Measurements from ENCODE around the gene CDK13.
"Not testable (repeated sequence)": the region's sequence is repeated elsewhere in the genome, so short reads cannot be mapped to it uniquely, and the experiment has no call there.

CDK13 gene

DNA sequence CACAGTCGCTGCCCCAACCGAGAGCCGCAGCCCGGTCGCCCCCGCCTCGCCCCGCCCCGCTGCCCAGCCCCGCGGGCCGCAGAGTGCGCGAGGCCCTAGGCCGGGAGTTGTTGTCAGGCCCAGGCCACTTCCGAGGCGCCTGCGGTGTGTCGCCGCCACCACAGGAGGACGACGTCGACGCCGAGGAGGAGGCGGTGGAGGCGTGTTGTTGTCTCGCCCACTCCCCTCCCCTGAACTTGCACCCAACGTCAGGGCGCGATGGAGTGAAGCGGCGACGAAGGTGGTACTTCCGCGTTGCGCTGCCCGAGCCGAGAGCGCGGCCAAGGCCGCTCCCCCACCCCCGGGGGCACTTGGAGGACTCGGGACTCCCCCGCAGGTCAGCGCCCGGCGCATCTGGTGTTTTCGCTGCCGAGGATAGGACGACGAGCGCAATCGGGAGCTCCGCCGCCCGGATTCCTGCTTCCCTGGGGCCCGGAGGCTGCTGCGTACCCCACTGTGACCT lies at the start of gene CDK13:
Gene CDK13, plus strand, starts transcription at position 286 of the 502 bp plus-strand sequence. CDS start 386 bp downstream, outside the sequence.
- peak; percentile 81 to 94 for DNase-seq (ENCODE audit: low spot score in 2 of 2)

DNA sequence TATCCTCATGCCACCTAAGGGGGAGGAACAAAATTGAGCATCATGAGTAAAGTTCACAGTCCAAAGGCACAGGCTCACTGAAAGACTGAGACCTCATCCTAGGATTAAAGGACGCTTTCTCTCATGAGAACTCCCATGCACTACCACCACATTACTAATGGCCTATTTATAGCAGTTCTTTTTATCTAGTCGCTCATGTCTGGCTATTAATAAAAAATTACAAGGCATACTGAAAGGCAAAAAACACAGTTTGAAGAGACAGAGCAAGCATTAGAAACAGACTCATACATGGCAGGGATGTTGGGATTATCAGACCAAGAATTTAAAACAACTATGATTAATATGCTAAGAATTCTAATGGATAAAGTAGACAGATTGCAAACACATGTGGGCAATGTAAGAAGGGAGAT lies 46.0 kb upstream of the CDK13 start:
- Mint-ChIP-seq H3K27me3 (peaks cover 14% of the 10 kb centered on the region), H3K4me1 (no peaks in the 10 kb centered on the region), H3K9me3 (peaks cover 6% of the 10 kb centered on the region), H3K4me3 (no peak overlapping the region), H3K36me3 (ENCODE audit: insufficient read depth) (no peaks in the 10 kb centered on the region), H3K27ac (ENCODE audit: low read depth) (no peak overlapping the region)
- DNase-seq (ENCODE audit: low spot score in 2 of 2) (no peak), ATAC-seq (replicated peaks; ENCODE audit: extremely low read depth, poor library complexity, severe bottlenecking) (no peak)

More for the DNA sequence above, at the start of gene CDK13:
- Mint-ChIP-seq H3K9me3 (no peaks in the 10 kb centered on the region), H3K4me1 (peaks cover 40% of the 10 kb centered on the region), H3K27me3 (no peaks in the 10 kb centered on the region), H3K36me3 (ENCODE audit: insufficient read depth) (peaks cover 32% of the 10 kb centered on the region), H3K4me3 (peak within 1 kb of the TSS; percentile 95), H3K27ac (ENCODE audit: low read depth) (peak within 1 kb of the TSS; percentile 99)
- ATAC-seq (replicated peaks; ENCODE audit: extremely low read depth, poor library complexity, severe bottlenecking) = peak; percentile 65

DNA sequence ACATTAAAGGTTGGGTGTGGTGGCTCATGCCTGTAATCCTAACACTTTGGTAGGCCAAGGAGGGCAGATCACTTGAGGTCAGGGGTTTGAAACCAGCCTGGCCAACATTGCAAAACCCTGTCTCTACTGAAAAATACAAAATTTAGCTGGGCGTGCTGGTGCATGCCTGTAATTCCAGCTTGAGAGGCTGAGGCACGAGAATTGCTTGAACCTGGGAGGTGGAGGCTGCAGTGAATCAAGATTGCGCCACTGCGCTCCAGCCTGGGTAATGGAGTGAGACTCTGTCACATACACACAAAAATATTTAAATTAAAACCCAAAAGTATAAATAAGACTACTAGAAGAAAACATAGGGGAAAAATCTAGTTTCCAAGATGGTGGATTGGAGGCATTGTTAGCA lies 41.9 kb upstream of the CDK13 start:
- no peaks in the 10 kb centered on the region for H3K36me3 Mint-ChIP-seq (ENCODE audit: insufficient read depth)
- H3K4me1 Mint-ChIP-seq = no peaks in the 10 kb centered on the region
- peaks cover 11% of the 10 kb centered on the region for H3K9me3 Mint-ChIP-seq
- no peak overlapping the region for H3K4me3 Mint-ChIP-seq
- no peaks in the 10 kb centered on the region for H3K27me3 Mint-ChIP-seq
- DNase-seq (ENCODE audit: low spot score in 2 of 2) = no peak
- ATAC-seq (replicated peaks; ENCODE audit: extremely low read depth, poor library complexity, severe bottlenecking) = no peak
- no peak overlapping the region for H3K27ac Mint-ChIP-seq (ENCODE audit: low read depth)

DNA sequence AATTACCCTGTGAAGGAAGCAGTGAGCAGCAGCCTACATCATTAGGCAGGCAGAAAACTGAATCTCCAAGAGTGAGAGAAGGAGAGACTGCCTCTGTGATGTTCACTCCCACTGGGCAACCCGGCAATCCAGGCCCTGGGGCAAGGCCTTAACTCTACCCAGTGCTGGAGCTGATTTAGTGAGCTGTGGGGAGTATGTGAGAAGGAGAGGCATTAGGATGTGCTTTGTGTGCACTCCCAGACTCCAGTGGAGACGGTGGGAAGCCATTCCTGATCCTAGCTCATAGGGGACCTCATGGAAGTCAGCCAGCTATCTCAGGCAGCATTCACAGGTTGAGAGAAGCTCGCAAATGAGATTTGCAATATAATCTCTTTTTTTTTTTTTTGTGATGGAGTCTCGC lies 41.1 kb upstream of the CDK13 start:
- Mint-ChIP-seq H3K9me3 (peaks cover 11% of the 10 kb centered on the region), H3K27me3 (no peaks in the 10 kb centered on the region), H3K27ac (ENCODE audit: low read depth) (no peak overlapping the region), H3K4me3 (no peak overlapping the region), H3K36me3 (ENCODE audit: insufficient read depth) (no peaks in the 10 kb centered on the region), H3K4me1 (no peaks in the 10 kb centered on the region)
- ATAC-seq (replicated peaks; ENCODE audit: extremely low read depth, poor library complexity, severe bottlenecking) (no peak), DNase-seq (ENCODE audit: low spot score in 2 of 2) (no peak)

DNA sequence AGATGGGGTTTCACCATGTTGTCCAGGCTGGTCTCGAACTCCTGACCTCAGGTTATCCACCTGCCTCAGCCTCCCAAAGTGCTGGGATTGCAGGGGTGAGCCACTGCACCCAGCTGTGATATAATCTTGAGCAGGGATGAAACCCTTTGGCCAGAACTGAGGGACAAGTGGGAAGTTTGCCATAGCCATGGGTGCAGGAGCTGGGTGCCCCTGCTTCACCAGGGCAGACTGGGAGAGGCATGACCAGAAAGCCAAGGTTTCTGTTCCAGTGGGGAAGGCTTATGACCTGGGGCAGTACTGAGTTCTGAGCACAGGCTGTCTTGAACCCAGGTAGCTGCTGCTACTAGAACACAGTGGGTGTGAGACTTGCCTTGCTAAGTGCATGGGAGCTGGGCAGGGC lies 40.5 kb upstream of the CDK13 start:
- Mint-ChIP-seq H3K27ac (ENCODE audit: low read depth) (no peak overlapping the region), H3K27me3 (no peaks in the 10 kb centered on the region), H3K4me3 (no peak overlapping the region), H3K36me3 (ENCODE audit: insufficient read depth) (no peaks in the 10 kb centered on the region), H3K9me3 (peaks cover 11% of the 10 kb centered on the region), H3K4me1 (no peaks in the 10 kb centered on the region)
- ATAC-seq (replicated peaks; ENCODE audit: extremely low read depth, poor library complexity, severe bottlenecking) (no peak), DNase-seq (ENCODE audit: low spot score in 2 of 2) (no peak)

DNA sequence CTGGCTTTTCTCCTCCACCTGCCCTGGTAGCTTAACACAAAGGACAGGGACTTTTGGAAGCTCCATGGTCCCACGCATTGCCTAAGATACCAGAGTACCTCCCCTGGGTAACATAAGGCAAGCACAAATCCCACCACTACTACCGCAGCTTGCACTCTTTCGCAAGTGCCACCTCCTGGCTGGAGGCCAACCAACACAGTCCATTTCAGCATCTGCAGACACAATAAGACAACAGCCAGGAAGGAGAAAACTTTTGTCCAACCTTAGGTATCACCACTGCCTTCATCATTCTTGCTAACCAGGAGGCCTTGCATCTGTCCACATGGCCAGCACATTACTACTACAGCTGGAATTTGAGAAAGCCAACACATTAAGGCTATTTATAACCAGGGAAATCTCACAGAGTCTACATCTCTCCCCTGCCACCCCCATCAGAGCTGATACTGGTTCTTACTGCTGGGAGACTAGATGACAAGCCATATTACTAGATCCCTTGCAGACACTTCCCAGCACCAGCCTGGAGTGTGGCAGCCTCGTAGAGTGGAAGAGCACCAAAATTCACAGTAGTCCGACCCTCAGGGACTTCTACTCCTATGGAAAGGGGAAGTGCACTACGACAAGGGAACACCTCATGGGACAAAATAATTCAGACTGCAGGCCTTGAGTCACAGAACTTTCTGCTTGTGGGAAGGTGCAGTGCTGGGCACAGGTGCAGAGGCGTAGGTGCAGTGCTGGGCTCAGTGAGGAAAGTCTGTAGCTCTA lies 39.8 kb upstream of the CDK13 start:
- peaks cover 5% of the 10 kb centered on the region for H3K4me1 Mint-ChIP-seq
- no peak overlapping the region for H3K27ac Mint-ChIP-seq (ENCODE audit: low read depth)
- DNase-seq (ENCODE audit: low spot score in 2 of 2) (no peak), ATAC-seq (replicated peaks; ENCODE audit: extremely low read depth, poor library complexity, severe bottlenecking) (no peak)
- H3K9me3 Mint-ChIP-seq = peaks cover 11% of the 10 kb centered on the region
- no peaks in the 10 kb centered on the region for H3K27me3 Mint-ChIP-seq
- no peaks in the 10 kb centered on the region for H3K36me3 Mint-ChIP-seq (ENCODE audit: insufficient read depth)
- H3K4me3 Mint-ChIP-seq = no peak overlapping the region

DNA sequence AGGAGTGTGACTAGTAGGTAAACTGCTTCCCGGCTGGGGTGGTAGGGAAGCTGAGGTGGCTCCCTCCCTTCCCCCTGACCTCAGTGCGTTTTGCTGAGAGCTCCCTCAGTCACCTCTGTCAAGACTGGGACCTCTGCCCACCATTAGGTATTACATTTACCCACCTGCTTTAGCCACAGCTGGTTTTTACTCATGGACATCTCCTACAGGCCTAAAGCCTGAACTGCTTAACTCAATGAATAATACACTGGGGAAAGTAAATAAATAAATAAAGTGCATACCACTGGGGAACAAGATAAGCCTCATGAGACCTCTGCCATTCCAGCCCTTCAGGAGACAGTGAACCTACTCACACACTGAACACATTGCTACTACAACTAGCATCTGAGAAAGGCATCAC lies 38.9 kb upstream of the CDK13 start:
- DNase-seq (ENCODE audit: low spot score in 2 of 2) (no peak), ATAC-seq (replicated peaks; ENCODE audit: extremely low read depth, poor library complexity, severe bottlenecking) (no peak)
- Mint-ChIP-seq H3K27me3 (no peaks in the 10 kb centered on the region), H3K27ac (ENCODE audit: low read depth) (no peak overlapping the region), H3K36me3 (ENCODE audit: insufficient read depth) (no peaks in the 10 kb centered on the region), H3K4me3 (no peak overlapping the region), H3K4me1 (peaks cover 11% of the 10 kb centered on the region), H3K9me3 (peaks cover 11% of the 10 kb centered on the region)

DNA sequence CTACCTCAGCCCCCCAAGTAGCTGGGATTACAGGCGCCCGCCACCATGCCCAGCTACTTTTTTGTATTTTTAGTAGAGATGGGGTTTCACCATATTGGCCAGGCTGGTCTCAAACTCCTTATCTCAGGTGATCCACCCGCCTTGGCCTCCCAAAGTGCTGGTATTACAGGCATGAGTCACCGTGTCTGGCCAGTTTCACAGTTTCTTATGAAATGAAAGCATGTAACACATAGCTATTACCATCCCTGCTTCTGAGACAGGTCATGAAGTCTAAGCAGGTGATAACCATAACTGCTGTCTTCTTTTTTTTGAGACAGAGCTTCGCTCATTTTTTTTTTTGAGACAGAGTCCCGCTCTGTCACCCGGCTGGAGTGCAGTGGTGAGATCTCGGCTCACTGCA lies 34.2 kb upstream of the CDK13 start:
- H3K36me3 Mint-ChIP-seq (ENCODE audit: insufficient read depth); ATAC-seq (replicated peaks; ENCODE audit: extremely low read depth, poor library complexity, severe bottlenecking); H3K4me3 Mint-ChIP-seq; H3K27ac Mint-ChIP-seq (ENCODE audit: low read depth); DNase-seq (ENCODE audit: low spot score in 2 of 2); H3K27me3 Mint-ChIP-seq; H3K9me3 Mint-ChIP-seq: not testable (repeated sequence)
- H3K4me1 Mint-ChIP-seq = peaks cover 11% of the 10 kb centered on the region

DNA sequence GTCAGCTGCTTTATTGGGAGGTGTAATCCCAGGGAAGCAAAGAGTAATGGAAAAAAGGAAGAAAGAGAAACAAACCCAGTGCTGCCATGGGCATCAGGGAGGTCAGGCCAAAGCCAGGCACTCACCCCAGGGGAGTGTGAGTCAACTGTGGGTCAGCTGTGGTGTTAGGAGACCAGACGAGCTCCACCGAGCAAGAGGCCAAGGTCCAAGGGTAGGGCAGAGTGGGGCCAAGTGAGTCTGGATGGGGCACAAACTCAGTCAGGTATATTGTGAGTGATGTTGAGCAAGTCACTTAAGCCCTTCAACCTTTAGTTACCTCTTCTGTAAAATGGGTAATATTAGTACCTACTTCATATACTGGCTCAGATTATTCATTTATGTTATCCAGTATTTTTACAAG lies 30.4 kb upstream of the CDK13 start:
- Mint-ChIP-seq H3K27me3 (peaks cover 9% of the 10 kb centered on the region), H3K4me1 (peaks cover 11% of the 10 kb centered on the region), H3K9me3 (no peaks in the 10 kb centered on the region), H3K36me3 (ENCODE audit: insufficient read depth) (peaks cover 2% of the 10 kb centered on the region), H3K4me3 (no peak overlapping the region), H3K27ac (ENCODE audit: low read depth) (no peak overlapping the region)
- ATAC-seq (replicated peaks; ENCODE audit: extremely low read depth, poor library complexity, severe bottlenecking) = no peak
- no peak for DNase-seq (ENCODE audit: low spot score in 2 of 2)

DNA sequence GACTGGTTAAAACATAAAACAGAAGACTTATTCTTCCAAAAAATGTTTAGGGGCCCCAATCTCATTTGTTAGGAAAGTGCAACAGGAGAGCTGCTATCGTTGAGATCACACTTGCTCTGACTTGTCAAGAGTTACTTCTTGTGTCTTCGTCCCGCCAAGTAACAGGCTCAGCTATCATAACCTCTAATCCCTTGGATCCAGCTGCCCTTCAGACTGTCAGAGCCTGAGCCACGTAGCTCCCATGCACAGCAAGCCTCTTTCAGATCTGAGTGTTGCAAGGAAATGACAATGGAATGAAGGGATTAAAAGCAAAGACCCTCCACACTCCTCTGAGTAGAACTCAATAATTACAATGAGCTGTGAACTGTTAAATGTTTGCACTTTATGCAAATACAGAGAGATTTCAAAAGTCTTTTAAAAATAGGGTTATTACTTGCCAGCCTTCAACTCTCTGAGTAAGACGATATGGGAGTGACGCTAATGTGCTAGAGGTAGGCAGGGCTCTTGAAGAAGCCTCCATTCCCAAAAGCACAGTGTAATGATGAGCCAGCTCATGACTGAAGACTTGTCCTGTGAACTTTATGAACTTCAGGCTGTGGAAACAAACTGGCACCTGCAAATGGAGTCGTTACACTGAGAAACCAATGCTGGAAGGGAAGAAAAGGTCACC lies 28.4 kb upstream of the CDK13 start:
- ATAC-seq (replicated peaks; ENCODE audit: extremely low read depth, poor library complexity, severe bottlenecking) (no peak), DNase-seq (ENCODE audit: low spot score in 2 of 2) (no peak)
- Mint-ChIP-seq H3K9me3 (no peaks in the 10 kb centered on the region), H3K36me3 (ENCODE audit: insufficient read depth) (peaks cover 2% of the 10 kb centered on the region), H3K4me3 (no peak overlapping the region), H3K27me3 (peaks cover 9% of the 10 kb centered on the region), H3K4me1 (no peaks in the 10 kb centered on the region), H3K27ac (ENCODE audit: low read depth) (no peak overlapping the region)

DNA sequence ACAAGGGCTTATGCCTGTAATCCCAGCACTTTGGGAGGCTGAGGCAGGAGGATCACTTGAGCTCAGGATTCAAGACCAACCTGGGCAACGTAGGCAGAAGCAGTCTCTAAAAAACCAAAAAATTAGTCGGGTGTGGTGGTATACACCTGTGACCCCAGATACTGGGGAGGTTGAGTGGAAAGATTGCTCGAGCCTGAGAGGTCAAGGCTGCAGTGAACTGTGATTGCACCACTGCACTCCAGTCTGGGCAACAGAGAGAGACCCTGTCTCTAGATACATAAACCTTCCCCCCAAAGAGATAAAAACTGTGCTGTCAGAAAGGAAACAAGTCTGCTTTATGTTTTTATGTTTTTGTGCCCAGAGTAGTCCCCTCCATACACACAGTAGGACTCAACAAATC lies 27.5 kb upstream of the CDK13 start:
- no peak overlapping the region for H3K27ac Mint-ChIP-seq (ENCODE audit: low read depth)
- ATAC-seq (replicated peaks; ENCODE audit: extremely low read depth, poor library complexity, severe bottlenecking) = no peak
- no peak overlapping the region for H3K4me3 Mint-ChIP-seq

DNA sequence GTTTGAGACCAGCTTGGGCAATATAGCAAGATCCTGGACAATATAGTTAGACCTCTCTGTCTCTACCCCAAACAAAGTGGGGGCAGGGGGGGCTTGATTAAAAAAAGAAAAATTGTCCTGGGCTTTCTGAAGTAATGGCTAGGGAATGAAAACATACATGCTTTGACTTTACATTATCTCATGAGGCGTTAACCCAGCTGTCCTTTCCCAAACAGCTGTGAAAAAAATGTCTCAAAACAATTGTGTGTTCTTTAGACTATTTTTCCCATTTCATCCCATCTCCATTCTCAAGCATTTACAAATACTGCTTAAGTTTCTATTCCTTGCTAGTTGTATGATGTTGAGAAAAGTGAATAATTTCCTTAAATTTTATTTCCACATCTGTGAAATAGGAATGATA lies 27.0 kb upstream of the CDK13 start:
- DNase-seq (ENCODE audit: low spot score in 2 of 2) (no peak), ATAC-seq (replicated peaks; ENCODE audit: extremely low read depth, poor library complexity, severe bottlenecking) (no peak)
- no peak overlapping the region for H3K27ac Mint-ChIP-seq (ENCODE audit: low read depth)
- peaks cover 2% of the 10 kb centered on the region for H3K36me3 Mint-ChIP-seq (ENCODE audit: insufficient read depth)
- H3K27me3 Mint-ChIP-seq = peaks cover 9% of the 10 kb centered on the region
- H3K4me1 Mint-ChIP-seq = no peaks in the 10 kb centered on the region
- H3K9me3 Mint-ChIP-seq = no peaks in the 10 kb centered on the region
- no peak overlapping the region for H3K4me3 Mint-ChIP-seq

More for the DNA sequence above, 27.5 kb upstream of the CDK13 start:
- Mint-ChIP-seq H3K9me3 (no peaks in the 10 kb centered on the region), H3K36me3 (ENCODE audit: insufficient read depth) (peaks cover 2% of the 10 kb centered on the region), H3K4me1 (no peaks in the 10 kb centered on the region), H3K27me3 (peaks cover 9% of the 10 kb centered on the region)
- no peak for DNase-seq (ENCODE audit: low spot score in 2 of 2)

DNA sequence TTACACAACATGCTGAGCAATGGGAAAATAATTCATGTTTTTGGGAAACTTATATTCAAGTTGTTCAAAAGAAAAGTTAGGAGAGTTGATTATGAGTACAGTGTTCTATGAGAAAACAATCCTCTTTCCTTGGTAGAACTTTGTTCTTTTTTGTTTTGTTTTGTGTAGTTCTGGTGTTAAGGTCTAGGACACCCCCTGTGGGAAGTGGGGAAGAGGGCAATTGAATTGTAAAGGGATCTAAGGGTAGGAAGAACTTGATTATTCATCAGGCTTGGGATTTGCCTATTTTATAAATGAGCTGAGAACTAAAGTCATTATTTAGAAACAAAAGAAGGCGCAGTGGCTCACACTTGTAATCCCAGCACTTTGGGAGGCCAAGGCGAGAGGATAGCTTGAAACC lies 25.9 kb upstream of the CDK13 start:
- ATAC-seq (replicated peaks; ENCODE audit: extremely low read depth, poor library complexity, severe bottlenecking) (no peak), DNase-seq (ENCODE audit: low spot score in 2 of 2) (no peak)
- Mint-ChIP-seq H3K27me3 (peaks cover 9% of the 10 kb centered on the region), H3K27ac (ENCODE audit: low read depth) (no peak overlapping the region), H3K9me3 (no peaks in the 10 kb centered on the region), H3K4me3 (no peak overlapping the region), H3K4me1 (no peaks in the 10 kb centered on the region), H3K36me3 (ENCODE audit: insufficient read depth) (peaks cover 2% of the 10 kb centered on the region)
